C4-2B (cell line): Measurements from ENCODE around the gene GDF7.

Experiments
- H3K27ac ChIP-seq: fragments of 450-650 bp; 2 replicates; pipeline ENCODE4 v1.5.1; 2017
- ZFX ChIP-seq: fragments of 450-650 bp; IDR thresholded peaks from 2 replicates; pipeline ENCODE4 v1.6.1; 2017
- TF ChIP-seq, protein P1 (sequence below): fragments of 450-650 bp; conservative IDR thresholded peaks from 2 replicates; pipeline ENCODE4 v1.5.1; 2017; ENCODE audit warnings: mild to moderate bottlenecking

GDF7 gene

DNA sequence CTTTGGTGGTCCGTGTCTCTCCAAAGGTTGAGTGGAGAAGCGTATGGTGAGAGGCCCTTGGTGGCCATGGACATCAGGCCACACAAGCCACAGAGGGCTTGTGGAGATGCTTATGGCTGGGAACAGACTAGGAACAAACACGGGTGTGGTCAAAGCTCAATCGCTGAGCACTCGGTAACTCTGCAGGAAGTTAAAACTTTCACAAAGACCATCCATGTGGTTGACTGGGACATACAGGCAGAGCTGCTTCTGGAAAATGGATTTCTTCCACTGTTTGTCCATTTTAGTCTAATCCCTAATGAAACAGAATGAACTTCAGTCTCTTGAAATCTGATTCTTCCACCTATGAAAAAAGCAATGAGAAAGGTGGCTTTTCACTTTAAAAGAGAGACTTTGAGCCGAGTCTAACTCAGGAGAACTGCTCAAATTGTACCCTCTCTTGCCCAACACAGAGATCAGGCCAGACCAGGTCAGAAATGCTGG, 17.7 kb downstream of the GDF7 start:
- TF ChIP-seq ZFX: no peak
- TF ChIP-seq, protein P1, sequence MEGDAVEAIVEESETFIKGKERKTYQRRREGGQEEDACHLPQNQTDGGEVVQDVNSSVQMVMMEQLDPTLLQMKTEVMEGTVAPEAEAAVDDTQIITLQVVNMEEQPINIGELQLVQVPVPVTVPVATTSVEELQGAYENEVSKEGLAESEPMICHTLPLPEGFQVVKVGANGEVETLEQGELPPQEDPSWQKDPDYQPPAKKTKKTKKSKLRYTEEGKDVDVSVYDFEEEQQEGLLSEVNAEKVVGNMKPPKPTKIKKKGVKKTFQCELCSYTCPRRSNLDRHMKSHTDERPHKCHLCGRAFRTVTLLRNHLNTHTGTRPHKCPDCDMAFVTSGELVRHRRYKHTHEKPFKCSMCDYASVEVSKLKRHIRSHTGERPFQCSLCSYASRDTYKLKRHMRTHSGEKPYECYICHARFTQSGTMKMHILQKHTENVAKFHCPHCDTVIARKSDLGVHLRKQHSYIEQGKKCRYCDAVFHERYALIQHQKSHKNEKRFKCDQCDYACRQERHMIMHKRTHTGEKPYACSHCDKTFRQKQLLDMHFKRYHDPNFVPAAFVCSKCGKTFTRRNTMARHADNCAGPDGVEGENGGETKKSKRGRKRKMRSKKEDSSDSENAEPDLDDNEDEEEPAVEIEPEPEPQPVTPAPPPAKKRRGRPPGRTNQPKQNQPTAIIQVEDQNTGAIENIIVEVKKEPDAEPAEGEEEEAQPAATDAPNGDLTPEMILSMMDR: no peak
- no peak overlapping the region for H3K27ac ChIP-seq

DNA sequence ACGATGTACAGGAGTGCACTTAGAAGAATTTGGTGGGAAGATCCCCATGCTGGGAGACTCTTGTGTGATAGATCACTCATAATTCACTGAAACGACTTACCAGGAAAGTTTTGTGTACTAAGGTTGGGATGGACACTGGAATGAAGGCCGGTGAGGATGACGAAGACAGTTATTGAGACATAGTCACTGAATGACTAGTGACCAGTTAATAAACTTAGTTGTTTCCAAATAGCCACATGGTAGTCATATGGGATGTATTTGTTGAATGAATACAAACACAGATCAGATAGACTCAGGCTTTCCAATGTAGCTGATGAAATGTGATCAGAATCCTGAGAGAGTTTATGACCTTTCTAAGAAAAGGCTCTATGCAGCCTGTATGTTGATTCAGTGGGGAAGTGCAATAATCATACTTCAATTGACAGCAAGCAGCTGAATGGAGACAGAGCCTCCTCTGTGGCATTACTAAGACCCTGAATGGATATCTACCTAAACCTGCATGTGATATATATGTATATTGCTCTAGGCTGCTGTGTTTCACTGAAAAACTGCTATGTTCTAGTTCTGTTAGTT, 20.4 kb downstream of the GDF7 start:
- TF ChIP-seq ZFX: no peak
- TF ChIP-seq, protein P1: no peak
- H3K27ac ChIP-seq: no peak overlapping the region

DNA sequence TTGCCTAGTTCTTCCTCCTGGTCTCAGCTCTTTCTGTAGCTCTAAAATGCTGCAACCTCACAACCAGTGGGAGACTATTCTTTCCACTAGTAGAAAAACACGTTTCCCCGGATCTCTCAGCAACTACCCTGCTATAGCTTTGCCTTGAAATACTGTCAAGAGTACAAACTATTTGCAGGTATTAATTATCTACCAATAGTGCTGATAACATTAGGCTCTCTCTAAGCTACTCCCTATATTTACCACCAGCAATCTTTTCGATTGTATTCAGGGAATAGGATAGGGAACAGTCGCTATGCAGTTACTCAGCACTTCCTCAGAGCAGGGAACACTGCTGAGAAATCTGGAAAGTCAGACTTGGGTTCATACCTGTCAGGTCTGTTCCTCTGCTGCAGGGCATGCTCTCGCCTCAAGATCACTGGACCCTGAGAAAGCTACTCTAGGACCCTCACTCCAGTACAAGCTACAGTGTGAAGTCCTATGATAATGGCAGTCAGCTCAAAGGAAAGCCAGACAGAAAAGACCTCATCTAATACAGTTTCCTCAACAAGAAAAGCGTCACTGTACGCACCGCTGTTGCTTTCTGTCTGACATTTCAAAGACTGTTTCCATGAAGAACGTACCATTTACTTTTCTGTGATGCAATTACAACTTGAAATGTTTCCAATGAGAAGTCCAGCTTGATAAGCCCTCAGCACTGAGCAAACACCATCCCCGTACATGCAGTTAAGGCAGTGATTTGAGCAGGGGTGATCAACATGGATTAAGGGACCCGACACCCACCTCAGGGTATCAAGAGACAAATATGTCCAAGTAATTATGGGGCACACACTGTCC, 22.7 kb downstream of the GDF7 start:
- no peak overlapping the region for H3K27ac ChIP-seq
- no peak for TF ChIP-seq ZFX
- TF ChIP-seq, protein P1: no peak

DNA sequence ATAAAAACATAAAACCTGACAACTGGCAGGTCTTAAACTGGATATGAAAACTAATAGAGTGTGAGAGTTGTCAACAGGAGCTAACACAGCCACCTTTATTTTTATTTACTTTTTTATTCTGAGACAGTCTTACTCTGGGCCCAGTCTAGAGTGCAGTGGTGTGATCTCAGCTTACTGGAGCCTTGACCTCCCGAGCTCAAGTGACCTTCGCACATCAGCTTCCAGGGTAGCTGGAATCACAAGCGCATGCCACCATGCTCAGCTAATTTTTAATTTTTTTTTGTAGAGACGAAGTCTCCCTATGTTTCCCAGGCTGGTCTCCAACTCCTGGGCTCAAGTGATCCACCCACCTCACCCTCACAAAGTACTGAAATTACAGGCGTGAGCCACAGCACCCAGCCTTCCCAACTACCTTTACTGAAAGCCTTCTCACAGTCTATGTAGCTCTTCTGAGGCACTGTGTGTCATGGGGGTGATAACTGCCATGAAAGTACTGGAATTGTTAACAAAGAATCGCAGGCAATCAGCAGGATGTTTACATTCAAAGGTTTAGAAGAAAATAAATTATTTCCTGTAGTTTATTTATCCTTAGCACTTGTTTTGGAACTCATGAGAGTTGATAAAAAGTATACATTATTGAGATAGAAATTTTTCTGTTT, 24.3 kb downstream of the GDF7 start:
- H3K27ac ChIP-seq: no peak overlapping the region
- TF ChIP-seq ZFX: no peak
- TF ChIP-seq, protein P1: no peak

DNA sequence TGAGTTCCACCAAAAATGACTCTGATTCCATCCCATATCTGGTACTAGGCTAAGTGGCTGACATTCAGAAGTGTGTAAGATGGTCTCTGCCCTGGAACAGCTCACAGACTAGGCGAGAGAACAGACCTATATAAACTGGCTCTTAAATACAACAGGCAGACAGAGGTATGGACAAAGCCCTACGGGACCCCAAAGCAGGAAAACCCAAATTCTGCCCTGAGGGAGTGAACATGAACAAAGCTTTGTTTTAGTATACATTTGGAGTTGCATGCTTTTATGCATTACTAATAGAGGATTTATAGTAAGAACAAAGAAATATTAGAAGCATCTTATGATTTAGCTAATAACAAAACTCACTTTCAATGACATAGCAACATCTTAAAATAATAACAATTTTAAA, 25.1 kb downstream of the GDF7 start:
- TF ChIP-seq, protein P1: no peak
- no peak for TF ChIP-seq ZFX

DNA sequence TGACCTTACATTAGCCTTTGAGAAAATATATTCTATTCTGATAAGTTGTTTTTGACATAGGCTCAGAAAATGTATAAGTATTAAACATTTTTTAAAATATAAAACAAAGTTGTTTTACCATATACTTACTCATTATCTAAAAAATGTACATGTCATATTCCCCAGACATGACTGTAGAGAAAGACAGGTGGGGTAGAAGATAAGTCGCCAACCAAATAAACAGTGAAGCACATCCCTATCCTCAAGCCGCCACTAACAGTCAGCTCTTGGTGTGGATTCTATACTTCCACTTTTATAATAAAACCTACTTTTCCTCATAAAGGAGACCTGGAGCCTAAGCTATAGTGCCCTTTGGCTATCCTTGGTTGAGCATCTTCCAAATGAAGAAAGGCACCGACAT, 26.4 kb downstream of the GDF7 start:
- H3K27ac ChIP-seq: no peak overlapping the region
- TF ChIP-seq, protein P1: no peak
- no peak for TF ChIP-seq ZFX

More for the DNA sequence above, 25.1 kb downstream of the GDF7 start:
- H3K27ac ChIP-seq: no peak overlapping the region

DNA sequence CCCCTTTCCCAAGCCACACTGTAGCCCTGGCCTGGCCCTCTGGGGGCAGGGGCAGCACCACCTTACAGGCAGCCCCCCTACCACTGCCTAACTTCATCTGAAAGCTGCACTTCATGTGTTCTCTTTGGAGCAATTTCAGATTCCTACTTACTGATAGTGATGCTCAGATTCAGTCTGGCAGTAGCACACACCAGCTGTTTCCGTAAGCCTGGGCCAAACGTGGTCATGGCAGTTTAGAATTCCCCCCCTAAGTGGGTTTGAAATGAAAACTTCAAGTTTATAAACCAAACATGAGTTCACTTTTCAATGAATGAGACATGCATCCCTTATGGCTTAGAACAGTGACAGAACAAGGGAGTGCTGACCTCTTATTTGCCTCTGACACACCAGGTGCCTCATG, 29.4 kb downstream of the GDF7 start:
- no peak for TF ChIP-seq ZFX
- TF ChIP-seq, protein P1: no peak
- H3K27ac ChIP-seq: no peak overlapping the region
